Type B pancreatic cell (in vitro differentiated cells): ENCODE results near the gene MBD3. TPM values are rescaled to one million over a fixed set of nuclear protein-coding genes. Genes with fewer than 3 reads are reported as not detected.

Source experiments
- DNase-seq: peaks from one replicate; pipeline ENCODE4 v3.0.0; 2021; ENCODE audit warnings: mixed read lengths; ENCODE audit not compliant: unreplicated experiment; ENCODE audit errors: extremely low spot score
- H3K27ac Mint-ChIP-seq: 2 replicates; pipeline ENCODE4 v1.8.0; 2021; ENCODE audit warnings: mild to moderate bottlenecking, mixed read lengths
- H3K27me3 Mint-ChIP-seq: 2 replicates; pipeline ENCODE4 v1.8.0; 2021; ENCODE audit warnings: mixed read lengths
- H3K36me3 Mint-ChIP-seq: 2 replicates; pipeline ENCODE4 v1.8.0; 2021; ENCODE audit warnings: mixed read lengths
- H3K4me1 Mint-ChIP-seq: one replicate; pipeline ENCODE4 v1.8.0; 2021; ENCODE audit warnings: mixed read lengths; ENCODE audit not compliant: unreplicated experiment
- H3K4me3 Mint-ChIP-seq: 2 replicates; pipeline ENCODE4 v1.8.0; 2021; ENCODE audit warnings: mild to moderate bottlenecking, mixed read lengths
- H3K9me3 Mint-ChIP-seq: 2 replicates; pipeline ENCODE4 v1.8.0; 2021; ENCODE audit warnings: mixed read lengths
- total RNA-seq: library from RNA; stranded (reverse); gene quantifications from 2 replicates; pipeline ENCODE4 v1.2.1, GENCODE V29; 2021; ENCODE audit warnings: low replicate concordance
- TF ChIP-seq, protein P1 (sequence below): fragments of 200-600 bp; sonication (generic); conservative IDR thresholded peaks from 2 replicates; pipeline ENCODE4 v1.5.0; 2021; ENCODE audit warnings: antibody characterized with exemption, mild to moderate bottlenecking

The MBD3 gene
- total RNA-seq, 1 donor from 2014 or later, result 110 TPM

DNA sequence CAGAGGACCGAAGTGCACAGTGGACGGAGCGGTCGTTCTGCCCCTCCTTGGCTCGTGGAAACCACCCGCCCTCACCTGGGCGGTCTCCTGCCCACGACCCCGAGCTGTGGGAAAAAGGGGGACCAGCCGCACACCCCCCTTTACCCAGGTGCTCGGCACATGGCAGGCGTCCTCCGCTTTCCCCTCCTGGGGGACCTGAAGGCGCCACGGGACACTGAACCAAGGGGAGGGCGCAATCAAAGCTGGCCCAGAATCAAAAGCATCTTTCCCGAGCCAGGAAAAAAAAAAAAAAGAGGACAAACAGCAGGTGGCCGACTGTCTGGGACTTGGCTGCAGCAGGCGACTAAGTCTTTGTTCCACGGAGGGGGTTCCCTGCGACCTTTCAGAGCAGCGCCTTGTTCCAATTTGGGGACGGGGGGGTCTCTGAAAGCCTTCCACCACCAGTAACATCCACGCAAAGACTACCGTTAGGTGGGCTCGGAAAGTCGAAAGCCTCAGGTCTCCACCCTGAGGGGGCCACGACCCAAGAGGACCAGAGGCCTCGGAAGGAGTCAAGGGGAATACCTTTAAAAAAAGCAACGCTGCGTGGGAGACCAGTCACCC lies 1.1 kb downstream of the MBD3 start:
- Mint-ChIP-seq H3K4me1 (peaks cover 9% of the 10 kb centered on the region), H3K9me3 (no peaks in the 10 kb centered on the region), H3K4me3 (peak overlapping the region; percentile 92), H3K27me3 (no peaks in the 10 kb centered on the region), H3K36me3 (peaks cover 3% of the 10 kb centered on the region), H3K27ac (peak overlapping the region; percentile 94)
- DNase-seq, result no peak
- TF ChIP-seq, protein P1, sequence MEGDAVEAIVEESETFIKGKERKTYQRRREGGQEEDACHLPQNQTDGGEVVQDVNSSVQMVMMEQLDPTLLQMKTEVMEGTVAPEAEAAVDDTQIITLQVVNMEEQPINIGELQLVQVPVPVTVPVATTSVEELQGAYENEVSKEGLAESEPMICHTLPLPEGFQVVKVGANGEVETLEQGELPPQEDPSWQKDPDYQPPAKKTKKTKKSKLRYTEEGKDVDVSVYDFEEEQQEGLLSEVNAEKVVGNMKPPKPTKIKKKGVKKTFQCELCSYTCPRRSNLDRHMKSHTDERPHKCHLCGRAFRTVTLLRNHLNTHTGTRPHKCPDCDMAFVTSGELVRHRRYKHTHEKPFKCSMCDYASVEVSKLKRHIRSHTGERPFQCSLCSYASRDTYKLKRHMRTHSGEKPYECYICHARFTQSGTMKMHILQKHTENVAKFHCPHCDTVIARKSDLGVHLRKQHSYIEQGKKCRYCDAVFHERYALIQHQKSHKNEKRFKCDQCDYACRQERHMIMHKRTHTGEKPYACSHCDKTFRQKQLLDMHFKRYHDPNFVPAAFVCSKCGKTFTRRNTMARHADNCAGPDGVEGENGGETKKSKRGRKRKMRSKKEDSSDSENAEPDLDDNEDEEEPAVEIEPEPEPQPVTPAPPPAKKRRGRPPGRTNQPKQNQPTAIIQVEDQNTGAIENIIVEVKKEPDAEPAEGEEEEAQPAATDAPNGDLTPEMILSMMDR, result no peak

DNA sequence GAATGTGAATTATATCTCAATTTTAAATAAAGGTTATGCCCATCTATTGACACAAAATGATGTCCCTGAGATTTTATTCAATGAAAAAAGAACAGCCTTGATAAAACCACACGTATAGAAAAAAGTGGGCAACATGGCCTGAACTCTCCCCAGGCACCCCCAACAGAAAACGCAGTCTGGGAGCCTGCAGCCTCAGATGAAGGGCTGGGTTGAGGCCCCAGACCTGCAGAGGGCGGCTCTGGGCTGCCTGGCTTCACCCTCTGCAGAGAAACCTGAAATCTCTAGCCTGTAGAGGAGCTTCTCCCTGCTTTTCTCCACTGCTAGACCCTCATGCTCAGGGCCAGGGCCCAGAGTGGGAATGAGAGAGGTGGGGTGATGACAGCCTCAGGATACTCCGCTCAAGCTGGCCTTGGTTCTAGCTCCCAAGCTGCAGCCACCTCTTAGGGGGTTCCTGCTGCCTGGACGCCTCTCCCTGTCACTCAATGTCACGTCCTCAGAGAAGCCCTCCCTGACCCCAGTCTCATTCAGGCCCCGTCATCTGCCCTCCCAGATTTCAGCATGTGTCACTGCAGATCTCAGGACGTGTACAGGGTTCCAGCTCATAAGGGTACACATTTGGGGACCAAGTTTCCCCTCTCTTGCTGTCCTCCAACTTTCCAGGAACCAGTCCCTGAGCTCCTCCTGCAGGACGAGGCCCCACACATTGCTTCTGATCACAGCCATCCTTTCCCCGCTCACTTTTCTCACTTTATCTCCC lies 1.8 kb downstream of the MBD3 start:
- Mint-ChIP-seq H3K27ac (peak overlapping the region; percentile 94), H3K27me3 (no peaks in the 10 kb centered on the region), H3K36me3 (peaks cover 3% of the 10 kb centered on the region), H3K4me3 (peak overlapping the region; percentile 92), H3K4me1 (peaks cover 9% of the 10 kb centered on the region), H3K9me3 (no peaks in the 10 kb centered on the region)
- TF ChIP-seq, protein P1, result peak; percentile 42
- DNase-seq, result no peak

DNA sequence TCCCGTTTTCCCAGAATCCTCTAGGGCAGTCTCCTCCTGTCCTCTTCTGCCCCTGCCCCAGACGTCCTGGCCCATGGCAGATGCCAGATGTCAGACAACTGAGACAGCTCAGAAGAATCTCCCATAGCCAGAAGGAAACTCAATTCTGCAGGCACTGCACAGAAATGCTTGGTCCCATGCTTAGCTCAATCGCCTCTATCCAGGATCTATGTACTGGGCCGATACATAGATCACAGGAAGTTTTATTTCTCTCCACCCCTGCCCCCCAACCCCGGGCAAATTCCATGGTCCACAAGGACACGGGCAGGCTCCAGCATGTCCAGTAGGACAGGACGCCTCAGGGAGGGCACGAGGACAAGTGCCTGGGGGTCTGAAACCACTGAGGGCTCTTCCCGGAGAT lies 4.8 kb downstream of the MBD3 start:
- Mint-ChIP-seq H3K4me3 (no peak overlapping the region), H3K4me1 (peaks cover 9% of the 10 kb centered on the region), H3K27ac (peak overlapping the region; percentile 68), H3K27me3 (no peaks in the 10 kb centered on the region), H3K36me3 (peaks cover 3% of the 10 kb centered on the region), H3K9me3 (no peaks in the 10 kb centered on the region)
- DNase-seq, result no peak
- TF ChIP-seq, protein P1, result no peak

DNA sequence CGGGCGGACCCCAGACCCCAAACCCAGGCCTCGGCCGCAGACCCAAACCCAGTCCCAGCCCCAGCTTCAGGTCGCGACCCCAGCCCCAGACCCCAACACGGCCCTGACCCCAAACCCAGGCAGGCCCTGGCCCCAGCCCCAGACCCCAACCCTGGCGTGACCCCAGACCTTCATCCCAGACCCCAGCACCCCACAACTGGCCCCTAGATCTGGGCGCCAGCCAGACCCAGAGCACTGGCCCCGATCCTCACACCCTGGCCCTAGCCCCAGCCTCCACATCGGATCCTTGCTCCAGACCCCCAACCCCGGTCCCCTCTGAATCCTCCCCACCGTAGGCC lies 7.5 kb downstream of the MBD3 start:
- Mint-ChIP-seq H3K27ac (no peak overlapping the region), H3K36me3 (peaks cover 3% of the 10 kb centered on the region)

DNA sequence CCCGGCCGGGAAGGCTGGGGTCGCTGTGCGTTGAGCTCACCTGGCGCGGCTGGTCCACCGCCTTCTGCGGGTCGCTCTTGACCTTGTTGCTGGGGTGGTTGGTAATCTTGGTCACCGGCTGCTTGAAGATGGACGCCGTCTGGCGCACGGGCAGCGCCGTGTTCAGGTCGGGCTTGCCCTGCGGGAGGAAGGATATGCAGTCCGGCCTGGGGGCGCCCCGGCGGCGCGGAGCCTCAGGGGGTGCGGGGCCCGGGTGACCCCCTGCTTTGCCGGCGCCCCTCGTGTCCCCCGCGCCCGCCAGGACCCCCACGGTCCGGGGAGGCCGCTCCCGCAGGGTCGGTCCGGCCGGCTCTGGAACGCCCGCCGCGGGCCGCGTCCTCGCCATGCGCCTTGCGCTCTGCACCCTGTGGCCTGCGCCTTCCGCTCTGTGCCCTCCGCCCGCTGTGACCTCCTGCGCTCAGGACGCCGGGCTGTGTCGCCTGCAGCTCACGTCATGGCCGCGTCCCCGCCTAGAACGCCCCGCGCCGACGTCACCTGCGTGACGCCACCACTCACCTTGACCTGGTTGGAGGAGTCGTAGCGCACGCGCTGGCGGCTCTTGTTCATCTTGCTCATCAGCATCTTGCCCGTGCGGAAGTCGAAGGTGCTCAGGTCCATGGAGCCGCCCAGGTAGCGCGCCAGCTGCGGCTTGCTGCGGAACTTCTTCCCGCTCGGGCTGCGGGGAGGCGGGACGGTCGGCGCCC lies 8.0 kb downstream of the MBD3 start:
- Mint-ChIP-seq H3K9me3 (no peaks in the 10 kb centered on the region), H3K36me3 (peaks cover 3% of the 10 kb centered on the region), H3K27ac (no peak overlapping the region), H3K4me1 (no peaks in the 10 kb centered on the region), H3K4me3 (no peak overlapping the region), H3K27me3 (no peaks in the 10 kb centered on the region)
- TF ChIP-seq, protein P1, result no peak
- DNase-seq, result no peak

More for the DNA sequence above, 7.5 kb downstream of the MBD3 start:
- H3K4me1 Mint-ChIP-seq, result no peaks in the 10 kb centered on the region
- H3K9me3 Mint-ChIP-seq, result no peaks in the 10 kb centered on the region
- no peaks in the 10 kb centered on the region for H3K27me3 Mint-ChIP-seq
- no peak for DNase-seq
- TF ChIP-seq, protein P1, result no peak
- H3K4me3 Mint-ChIP-seq, result no peak overlapping the region
